Measurements from ENCODE around the gene COL23A1.

COL23A1 gene

DNA sequence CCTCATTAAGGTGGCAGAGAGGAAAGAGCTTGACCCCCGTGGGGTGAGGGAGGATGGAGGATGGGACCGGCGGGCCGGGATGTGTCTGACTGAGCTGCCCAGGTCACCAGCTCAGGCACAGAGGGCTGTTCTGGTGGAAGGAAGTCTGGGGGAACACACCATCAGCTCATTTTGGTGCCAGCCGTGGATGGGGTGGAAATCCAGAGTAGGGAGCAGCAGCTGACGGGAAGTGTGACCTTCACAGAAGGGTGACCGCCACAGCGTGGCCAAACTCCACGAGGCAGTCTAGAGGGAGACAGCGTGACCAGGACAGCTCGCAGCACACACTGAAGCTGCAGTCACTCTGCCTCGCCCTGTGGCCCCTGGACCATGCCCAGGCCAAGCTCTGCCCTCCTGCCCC is 312.3 kb downstream of the COL23A1 start:
- Histone ChIP-seq H3K9me2 (replicated peaks; ENCODE audit: insufficient read depth, low read length) (no peaks in the 10 kb centered on the region), H3K4me1 (ENCODE audit: low read length) (no peaks in the 10 kb centered on the region), H3K9me3 (replicated peaks; ENCODE audit: insufficient read depth, low read length) (no peaks in the 10 kb centered on the region), H2AFZ (ENCODE audit: low read length) (no peak overlapping the region), H3F3A (ENCODE audit: insufficient read depth, low read length) (no peaks in the 10 kb centered on the region), H3K9ac (ENCODE audit: low read length) (no peak overlapping the region), H4K20me1 (ENCODE audit: insufficient read depth, low read length) (no peaks in the 10 kb centered on the region), H3K27ac (ENCODE audit: low read length) (no peak overlapping the region), H3K4me2 (ENCODE audit: low read depth, low read length) (no peak overlapping the region), H3K4me3 (ENCODE audit: low read length) (no peak overlapping the region), H3K79me2 (ENCODE audit: low read length) (no peaks in the 10 kb centered on the region), H3K36me3 (replicated peaks; ENCODE audit: insufficient read depth, low read length) (no peaks in the 10 kb centered on the region), H3K27me3 (replicated peaks; ENCODE audit: insufficient read depth, low read length) (peaks cover 90% of the 10 kb centered on the region)
- no peak for DNase-seq
- TF ChIP-seq EZH2phosphoT487 (IDR thresholded peaks at IDR 0.05; ENCODE audit: low read length), result no peak
- TF ChIP-seq EZH2 (optimal IDR thresholded peaks at IDR 0.05; ENCODE audit: low read depth, low read length), result no peak
- TF ChIP-seq, protein P1, sequence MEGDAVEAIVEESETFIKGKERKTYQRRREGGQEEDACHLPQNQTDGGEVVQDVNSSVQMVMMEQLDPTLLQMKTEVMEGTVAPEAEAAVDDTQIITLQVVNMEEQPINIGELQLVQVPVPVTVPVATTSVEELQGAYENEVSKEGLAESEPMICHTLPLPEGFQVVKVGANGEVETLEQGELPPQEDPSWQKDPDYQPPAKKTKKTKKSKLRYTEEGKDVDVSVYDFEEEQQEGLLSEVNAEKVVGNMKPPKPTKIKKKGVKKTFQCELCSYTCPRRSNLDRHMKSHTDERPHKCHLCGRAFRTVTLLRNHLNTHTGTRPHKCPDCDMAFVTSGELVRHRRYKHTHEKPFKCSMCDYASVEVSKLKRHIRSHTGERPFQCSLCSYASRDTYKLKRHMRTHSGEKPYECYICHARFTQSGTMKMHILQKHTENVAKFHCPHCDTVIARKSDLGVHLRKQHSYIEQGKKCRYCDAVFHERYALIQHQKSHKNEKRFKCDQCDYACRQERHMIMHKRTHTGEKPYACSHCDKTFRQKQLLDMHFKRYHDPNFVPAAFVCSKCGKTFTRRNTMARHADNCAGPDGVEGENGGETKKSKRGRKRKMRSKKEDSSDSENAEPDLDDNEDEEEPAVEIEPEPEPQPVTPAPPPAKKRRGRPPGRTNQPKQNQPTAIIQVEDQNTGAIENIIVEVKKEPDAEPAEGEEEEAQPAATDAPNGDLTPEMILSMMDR (IDR thresholded peaks at IDR 0.05; ENCODE audit: low read length), result no peak

GRCh38 chr5:178277346-178277745 is 312.8 kb downstream of the COL23A1 start:
- Histone ChIP-seq H3F3A (ENCODE audit: insufficient read depth, low read length) (no peaks in the 10 kb centered on the region), H3K9me3 (replicated peaks; ENCODE audit: insufficient read depth, low read length) (no peaks in the 10 kb centered on the region), H3K36me3 (replicated peaks; ENCODE audit: insufficient read depth, low read length) (no peaks in the 10 kb centered on the region), H3K4me2 (ENCODE audit: low read depth, low read length) (no peak overlapping the region), H2AFZ (ENCODE audit: low read length) (no peak overlapping the region), H3K27me3 (replicated peaks; ENCODE audit: insufficient read depth, low read length) (peaks cover 90% of the 10 kb centered on the region), H3K4me1 (ENCODE audit: low read length) (no peaks in the 10 kb centered on the region), H3K9me2 (replicated peaks; ENCODE audit: insufficient read depth, low read length) (no peaks in the 10 kb centered on the region), H3K27ac (ENCODE audit: low read length) (no peak overlapping the region), H3K4me3 (ENCODE audit: low read length) (no peak overlapping the region), H4K20me1 (ENCODE audit: insufficient read depth, low read length) (no peaks in the 10 kb centered on the region), H3K9ac (ENCODE audit: low read length) (no peak overlapping the region), H3K79me2 (ENCODE audit: low read length) (no peaks in the 10 kb centered on the region)
- DNase-seq, result no peak
- TF ChIP-seq, protein P1 (IDR thresholded peaks at IDR 0.05; ENCODE audit: low read length), result no peak
- TF ChIP-seq EZH2 (optimal IDR thresholded peaks at IDR 0.05; ENCODE audit: low read depth, low read length) (no peak), EZH2phosphoT487 (IDR thresholded peaks at IDR 0.05; ENCODE audit: low read length) (no peak)

- no peak overlapping the region for H3K4me2 ChIP-seq (ENCODE audit: low read depth, low read length)
- TF ChIP-seq, protein P1 (IDR thresholded peaks at IDR 0.05; ENCODE audit: low read length), result no peak
- TF ChIP-seq EZH2phosphoT487 (IDR thresholded peaks at IDR 0.05; ENCODE audit: low read length) (no peak), EZH2 (optimal IDR thresholded peaks at IDR 0.05; ENCODE audit: low read depth, low read length) (no peak)
- no peak for DNase-seq
- H4K20me1 ChIP-seq (ENCODE audit: insufficient read depth, low read length), result no peaks in the 10 kb centered on the region
- no peaks in the 10 kb centered on the region for H3K36me3 ChIP-seq (replicated peaks; ENCODE audit: insufficient read depth, low read length)
- no peaks in the 10 kb centered on the region for H3K9me3 ChIP-seq (replicated peaks; ENCODE audit: insufficient read depth, low read length)
- no peak overlapping the region for H3K27ac ChIP-seq (ENCODE audit: low read length)
- H3K9ac ChIP-seq (ENCODE audit: low read length), result no peak overlapping the region
- no peak overlapping the region for H2AFZ ChIP-seq (ENCODE audit: low read length)
- H3K9me2 ChIP-seq (replicated peaks; ENCODE audit: insufficient read depth, low read length), result no peaks in the 10 kb centered on the region
- no peaks in the 10 kb centered on the region for H3K79me2 ChIP-seq (ENCODE audit: low read length)
- H3K4me1 ChIP-seq (ENCODE audit: low read length), result no peaks in the 10 kb centered on the region
- no peak overlapping the region for H3K4me3 ChIP-seq (ENCODE audit: low read length)
- peaks cover 80% of the 10 kb centered on the region for H3K27me3 ChIP-seq (replicated peaks; ENCODE audit: insufficient read depth, low read length)
- no peaks in the 10 kb centered on the region for H3F3A ChIP-seq (ENCODE audit: insufficient read depth, low read length)
Measured at GRCh38 chr5:178274781-178275537, 315.2 kb downstream of the COL23A1 start.

Data from MM.1S (cell line).